Endothelial cell of umbilical vein (primary cell): ENCODE measurements around the gene TEDC1. TPM values are rescaled to one million over a fixed set of nuclear protein-coding genes. Genes with fewer than 3 reads are reported as not detected.

Experiments used
- BruUV-seq: library from RNA; stranded (reverse); fragments of 400-500 nt; replicated peaks from 2 replicates; lab custom pipeline; 2021; lab: Mats Ljungman, UMichigan
- CTCF ChIA-PET: fragments of 300-600, 350-600 bp; sonication (Branson Sonifier 250); formaldehyde crosslinking; loops from one replicate; lab custom pipeline; 2021; ENCODE audit warnings: antibody characterized with exemption, inconsistent platforms; lab: Charles Lee
- POLR2A ChIA-PET: fragments of 300-600, 350-600 bp; sonication (Branson Sonifier 250); formaldehyde crosslinking; loops from one replicate; lab custom pipeline; 2021; ENCODE audit warnings: antibody characterized with exemption, inconsistent platforms; lab: Charles Lee
- DNase-seq: peaks from one replicate; pipeline ENCODE4 v3.0.0-alpha.2; 2011; ENCODE audit warnings: low read depth, low spot score
- FAIRE-seq: peaks from 2 replicates; lab custom pipeline; 2011; peaks lifted over from hg19 to GRCh38; lab: Jason Lieb, UNC
- H2AFZ ChIP-seq: 2 replicates; pipeline ENCODE4 v1.6.0; 2012; ENCODE audit warnings: low read depth, low read length, control low read depth, inconsistent platforms
- H3K27ac ChIP-seq: 2 replicates; pipeline ENCODE4 v1.5.1; 2011; ENCODE audit warnings: low read depth, mild to moderate bottlenecking, control low read depth, low read length, moderate library complexity; ENCODE audit not compliant: insufficient read depth
- H3K27me3 ChIP-seq, 2 experiments: 2 replicates each; pipeline versions ENCODE4 v1.6.0 to v1.6.1; 2011; ENCODE audit warnings: low read length in 2 of 2, mixed read lengths in 1 of 2; ENCODE audit not compliant: control insufficient read depth in 2 of 2, insufficient read depth in 2 of 2
- H3K36me3 ChIP-seq, 2 experiments: 2 replicates in 1 of 2; 3 replicates in 1 of 2; pipeline ENCODE4 v1.5.1; 2011; ENCODE audit warnings: low read length in 2 of 2, mild to moderate bottlenecking in 1 of 2, moderate library complexity in 1 of 2; ENCODE audit not compliant: control insufficient read depth in 2 of 2, insufficient read depth in 2 of 2; ENCODE audit errors: extremely low read depth in 1 of 2
- H3K4me1 ChIP-seq: 3 replicates; pipeline ENCODE4 v1.5.1; 2011; ENCODE audit warnings: mild to moderate bottlenecking, low read length; ENCODE audit not compliant: control insufficient read depth, insufficient read depth; ENCODE audit errors: extremely low read depth
- H3K4me2 ChIP-seq: 2 replicates; pipeline ENCODE4 v1.6.1; 2011; ENCODE audit warnings: low read length, control low read depth, mixed read lengths; ENCODE audit not compliant: insufficient read depth
- H3K4me3 ChIP-seq, 3 experiments: fragments of 200-600 bp in 1 of 3; sonication (generic), shearing (Covaris generic) in 1 of 3; replicated peaks in 1 of 3; 2 replicates each; pipeline ENCODE4 v1.5.1; 2011 to 2016; ENCODE audit warnings: control low read depth in 3 of 3, low read length in 3 of 3, mild to moderate bottlenecking in 2 of 3, inconsistent platforms in 1 of 3, low read depth in 1 of 3, moderate library complexity in 1 of 3; ENCODE audit not compliant: insufficient read depth in 1 of 3
- H3K79me2 ChIP-seq: 2 replicates; pipeline ENCODE4 v1.6.0; 2012; ENCODE audit warnings: low read length, inconsistent platforms; ENCODE audit not compliant: control insufficient read depth, insufficient read depth
- H3K9ac ChIP-seq: replicated peaks from 2 replicates; pipeline ENCODE3; 2011; ENCODE audit warnings: low read length, control low read depth; ENCODE audit not compliant: insufficient read depth; ENCODE audit errors: extremely low read depth
- H3K9me1 ChIP-seq: replicated peaks from 3 replicates; pipeline ENCODE4 v1.6.0; 2011; ENCODE audit warnings: mild to moderate bottlenecking, low read length; ENCODE audit not compliant: control insufficient read depth, insufficient read depth; ENCODE audit errors: extremely low read depth
- H3K9me3 ChIP-seq: replicated peaks from 2 replicates; pipeline ENCODE4 v1.5.1; 2012; ENCODE audit warnings: low read length, inconsistent platforms; ENCODE audit not compliant: control insufficient read depth, insufficient read depth
- H4K20me1 ChIP-seq: replicated peaks from 2 replicates; pipeline ENCODE3; 2011; ENCODE audit warnings: mild to moderate bottlenecking, low read length; ENCODE audit not compliant: control insufficient read depth, insufficient read depth; ENCODE audit errors: extremely low read depth
- FOS ChIP-seq: IDR thresholded peaks from 2 replicates; pipeline ENCODE4 v1.6.1; 2011; ENCODE audit warnings: mild to moderate bottlenecking, low read length, moderate library complexity, borderline replicate concordance; ENCODE audit not compliant: insufficient read depth
- GATA2 ChIP-seq: IDR thresholded peaks from 2 replicates; pipeline ENCODE4 v1.7.0; 2011; ENCODE audit warnings: low read depth, mild to moderate bottlenecking, moderate library complexity, mixed read lengths, low read length; ENCODE audit not compliant: insufficient read length, insufficient read depth
- JUN ChIP-seq: IDR thresholded peaks from 2 replicates; pipeline ENCODE4 v1.6.1; 2011; ENCODE audit warnings: borderline replicate concordance, low read depth; ENCODE audit not compliant: insufficient read length, insufficient read depth
- POLR2A ChIP-seq: IDR thresholded peaks from 2 replicates; pipeline ENCODE4 v1.6.1; 2012; ENCODE audit warnings: low read depth, mild to moderate bottlenecking, control low read depth, low read length
- POLR2AphosphoS5 ChIP-seq: IDR thresholded peaks from 2 replicates; pipeline ENCODE4 v1.6.1; 2012; ENCODE audit warnings: low read depth, mild to moderate bottlenecking, control low read depth, low read length, moderate library complexity; ENCODE audit not compliant: insufficient read depth
- dilution Hi-C: fragments of 300-500 bp; cut with MboI; formaldehyde crosslinking; loops from one replicate; pipeline ENCODE4 v1.15.0; 2019; ENCODE audit warnings: low sequenced_read_pairs; ENCODE audit not compliant: extremely low pct_ligation_motif_present
- intact Hi-C: fragments of 100-400 bp; cut with micrococcal nuclease; formaldehyde crosslinking; loops from one replicate; pipeline ENCODE4 v1.10.0; 2022
- polyA plus RNA-seq, 4 experiments: library from polyadenylated mRNA; depleted of rRNA in 3 of 4; stranded (reverse) in 3 of 4; unstranded in 1 of 4; fragments of >200 nt; gene quantifications; 2 replicates each; pipeline versions ENCODE4 v1.2.1 to v1.2.3, GENCODE V29; 2011 to 2012; ENCODE audit warnings: missing spikeins in 1 of 4
- total RNA-seq: library from RNA; stranded (reverse); gene quantifications from 2 replicates; pipeline ENCODE4 v1.2.3, GENCODE V29; 2021
- TF ChIP-seq, protein P1 (sequence below), 2 donors: IDR thresholded peaks; 1 replicate in 1 of 2; 2 replicates in 1 of 2; pipeline ENCODE4 v1.5.1; 2011; ENCODE audit warnings: low read length in 2 of 2, mild to moderate bottlenecking in 2 of 2, moderate library complexity in 2 of 2, control low read depth in 1 of 2, inconsistent platforms in 1 of 2, low read depth in 1 of 2; ENCODE audit not compliant: insufficient read depth in 1 of 2; ENCODE audit errors: extremely low read depth in 1 of 2
- TF ChIP-seq, protein P2 (sequence below): IDR thresholded peaks from 2 replicates; pipeline ENCODE4 v1.6.1; 2011; ENCODE audit not compliant: insufficient read depth, insufficient read length

The TEDC1 gene
- total and polyA plus RNA-seq, 2 donors (not counting 3 experiments of a cell fraction or from before 2014, with no cell fraction given): 16.5 to 25.3 TPM

DNA sequence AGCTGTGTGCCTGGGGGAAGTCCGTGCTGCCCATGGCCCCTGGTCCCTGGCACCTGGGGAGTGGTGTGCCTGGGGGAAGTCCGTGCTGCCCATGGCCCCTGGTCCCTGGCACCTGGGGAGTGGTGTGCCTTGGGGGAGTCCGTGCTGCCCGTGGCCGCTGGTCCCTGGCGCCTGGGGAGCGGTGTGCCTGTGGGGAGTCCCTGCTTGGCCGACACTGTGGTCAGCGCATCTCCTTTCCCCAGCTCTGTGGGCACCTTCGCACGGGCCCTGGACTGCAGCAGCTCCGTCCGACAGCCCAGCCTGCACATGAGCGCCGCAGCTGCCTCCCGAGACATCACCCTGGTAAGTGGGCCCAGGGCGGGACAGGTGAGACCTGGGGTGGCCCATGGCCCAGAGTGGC is 30.9 kb upstream of the TEDC1 start:
- no peak overlapping the region for H3K4me2 ChIP-seq
- no peak overlapping the region for H3K27ac ChIP-seq
- H3K9me1 ChIP-seq: no peaks in the 10 kb centered on the region
- intact Hi-C loops (no loop called here), dilution Hi-C loops (no loop called here)
- H3K9me3 ChIP-seq: no peaks in the 10 kb centered on the region
- DNase-seq: no peak
- ChIA-PET POLR2A (no interaction called here), CTCF (no interaction called here)
- H2AFZ ChIP-seq: no peak overlapping the region
- no peaks in the 10 kb centered on the region for H4K20me1 ChIP-seq
- H3K9ac ChIP-seq: no peak overlapping the region
- no peaks in the 10 kb centered on the region for H3K79me2 ChIP-seq
- no peak for FAIRE-seq
- peaks cover 7 to 63% of the 10 kb centered on the region in 2 experiments for H3K36me3 ChIP-seq
- no peaks in the 10 kb centered on the region for H3K4me1 ChIP-seq
- BruUV-seq: no TSS peak
- no peaks in the 10 kb centered on the region for H3K27me3 ChIP-seq
- TF ChIP-seq, protein P1, sequence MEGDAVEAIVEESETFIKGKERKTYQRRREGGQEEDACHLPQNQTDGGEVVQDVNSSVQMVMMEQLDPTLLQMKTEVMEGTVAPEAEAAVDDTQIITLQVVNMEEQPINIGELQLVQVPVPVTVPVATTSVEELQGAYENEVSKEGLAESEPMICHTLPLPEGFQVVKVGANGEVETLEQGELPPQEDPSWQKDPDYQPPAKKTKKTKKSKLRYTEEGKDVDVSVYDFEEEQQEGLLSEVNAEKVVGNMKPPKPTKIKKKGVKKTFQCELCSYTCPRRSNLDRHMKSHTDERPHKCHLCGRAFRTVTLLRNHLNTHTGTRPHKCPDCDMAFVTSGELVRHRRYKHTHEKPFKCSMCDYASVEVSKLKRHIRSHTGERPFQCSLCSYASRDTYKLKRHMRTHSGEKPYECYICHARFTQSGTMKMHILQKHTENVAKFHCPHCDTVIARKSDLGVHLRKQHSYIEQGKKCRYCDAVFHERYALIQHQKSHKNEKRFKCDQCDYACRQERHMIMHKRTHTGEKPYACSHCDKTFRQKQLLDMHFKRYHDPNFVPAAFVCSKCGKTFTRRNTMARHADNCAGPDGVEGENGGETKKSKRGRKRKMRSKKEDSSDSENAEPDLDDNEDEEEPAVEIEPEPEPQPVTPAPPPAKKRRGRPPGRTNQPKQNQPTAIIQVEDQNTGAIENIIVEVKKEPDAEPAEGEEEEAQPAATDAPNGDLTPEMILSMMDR (IDR thresholded peaks at IDR 0.05; ENCODE audit: extremely low read depth in 1 of 2, insufficient read depth in 1 of 2, low read depth in 1 of 2, low read length in 2 of 2): no peak
- TF ChIP-seq POLR2A (no peak), GATA2 (no peak), JUN (no peak), FOS (no peak), POLR2AphosphoS5 (no peak)
- TF ChIP-seq, protein P2, sequence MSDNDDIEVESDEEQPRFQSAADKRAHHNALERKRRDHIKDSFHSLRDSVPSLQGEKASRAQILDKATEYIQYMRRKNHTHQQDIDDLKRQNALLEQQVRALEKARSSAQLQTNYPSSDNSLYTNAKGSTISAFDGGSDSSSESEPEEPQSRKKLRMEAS: no peak
- H3K4me3 ChIP-seq: no peak overlapping the region
